ENCODE measurements around the gene GPR150. TPM values are rescaled to one million over a fixed set of nuclear protein-coding genes. Genes with fewer than 3 reads are reported as not detected.

GPR150 gene
- polyA plus RNA-seq, 1 of the 3 experiments (the other 2 are of a cell fraction): 0.07 TPM

GRCh38 chr5:95667678-95668077, 47.8 kb downstream of the GPR150 start:
- no peak for DNase-seq
- ChIA-PET POLR2A (no interaction called here), CTCF (interaction anchor here (0.8 to 3.6 kb wide), 6 partner anchors 14 to 233 kb away, joined by 3 to 14 read pairs (median 3); no protein-coding TSS in a partner anchor)
- Histone ChIP-seq H3K9me2 (no peaks in the 10 kb centered on the region), H4K20me1 (ENCODE audit: insufficient read depth) (no peaks in the 10 kb centered on the region), H3K4me3 (ENCODE audit: low read depth in 2 of 2, low read length in 1 of 2) (no peak overlapping the region), H3K4me1 (ENCODE audit: control insufficient read depth in 1 of 2, insufficient read depth in 2 of 2, low read depth in 1 of 2, low read length in 1 of 2) (peaks cover 7 to 24% of the 10 kb centered on the region in 2 experiments), H3F3A (replicated peaks; ENCODE audit: insufficient read depth) (peaks cover 22% of the 10 kb centered on the region), H2AFZ (ENCODE audit: low read depth) (no peak overlapping the region), H3K9ac (no peak overlapping the region), H3K27me3 (ENCODE audit: insufficient read depth) (no peaks in the 10 kb centered on the region), H3K4me2 (no peak overlapping the region), H3K27ac (ENCODE audit: low read depth in 2 of 2, low read length in 1 of 2) (no peak overlapping the region), H3K79me2 (ENCODE audit: insufficient read depth) (no peaks in the 10 kb centered on the region), H3K9me3 (no peaks in the 10 kb centered on the region), H3K36me3 (replicated peaks in 1 of 2; ENCODE audit: control insufficient read depth in 1 of 2, insufficient read depth in 2 of 2, low read length in 1 of 2) (no peaks in the 10 kb centered on the region)
- TF ChIP-seq SMC3 (IDR thresholded peaks at IDR 0.05; ENCODE audit: low read depth, low read length): no peak
- no peak for TF ChIP-seq YY1 (IDR thresholded peaks at IDR 0.05; ENCODE audit: low read depth)

GRCh38 chr5:95668216-95668615, 48.3 kb downstream of the GPR150 start:
- Histone ChIP-seq H3K4me3 (ENCODE audit: low read depth in 2 of 2, low read length in 1 of 2) (no peak overlapping the region), H3K9ac (no peak overlapping the region), H4K20me1 (ENCODE audit: insufficient read depth) (no peaks in the 10 kb centered on the region), H3K27ac (ENCODE audit: low read depth in 2 of 2, low read length in 1 of 2) (peak overlapping the region; percentile 71 to 76; a peak in 3 of 4 replicates), H3K4me1 (ENCODE audit: control insufficient read depth in 1 of 2, insufficient read depth in 2 of 2, low read depth in 1 of 2, low read length in 1 of 2) (peaks cover 7 to 24% of the 10 kb centered on the region in 2 experiments), H3K9me2 (no peaks in the 10 kb centered on the region), H3K27me3 (ENCODE audit: insufficient read depth) (no peaks in the 10 kb centered on the region), H3K79me2 (ENCODE audit: insufficient read depth) (no peaks in the 10 kb centered on the region), H3K4me2 (peak overlapping the region; percentile 64), H3K9me3 (no peaks in the 10 kb centered on the region), H3K36me3 (replicated peaks in 1 of 2; ENCODE audit: control insufficient read depth in 1 of 2, insufficient read depth in 2 of 2, low read length in 1 of 2) (no peaks in the 10 kb centered on the region), H2AFZ (ENCODE audit: low read depth) (no peak overlapping the region), H3F3A (replicated peaks; ENCODE audit: insufficient read depth) (peaks cover 22% of the 10 kb centered on the region)
- CTCF ChIA-PET: interaction anchor here (0.9 to 3.6 kb wide), 4 partner anchors 13 to 175 kb away, joined by 3 to 14 read pairs (median 4); no protein-coding TSS in a partner anchor
- TF ChIP-seq FOSL2 (IDR thresholded peaks at IDR 0.05; ENCODE audit: borderline replicate concordance, low read depth): peak; percentile 18; the same call in 1 of the 2 replicates
- peak; percentile 49; the same call in 1 of the 2 replicates for TF ChIP-seq NFIC (IDR thresholded peaks at IDR 0.05; ENCODE audit: borderline replicate concordance)
- no peak for TF ChIP-seq RFX5 (IDR thresholded peaks at IDR 0.05; ENCODE audit: low read length)
- TF ChIP-seq TCF12 (IDR thresholded peaks at IDR 0.05): peak; percentile 46
- POLR2A ChIA-PET: no interaction called here
- no peak for DNase-seq

- no peaks in the 10 kb centered on the region for H3K9me3 ChIP-seq
- peak overlapping the region; percentile 64 for H3K4me2 ChIP-seq
- no peak overlapping the region for H3K4me3 ChIP-seq (ENCODE audit: low read depth in 2 of 2, low read length in 1 of 2)
- WGBS (ENCODE audit: low lambda C conversion rate): 63% methylated on average over 1 of the region's 1 CpG
- H3F3A ChIP-seq (replicated peaks; ENCODE audit: insufficient read depth): peaks cover 22% of the 10 kb centered on the region
- H3K27ac ChIP-seq (ENCODE audit: low read depth in 2 of 2, low read length in 1 of 2): peak overlapping the region; percentile 71 to 76
- ChIA-PET CTCF (interaction anchor here (0.9 to 3.6 kb wide), 4 partner anchors 13 to 178 kb away, joined by 3 to 14 read pairs (median 4); no protein-coding TSS in a partner anchor), POLR2A (no interaction called here)
- H3K36me3 ChIP-seq (replicated peaks in 1 of 2; ENCODE audit: control insufficient read depth in 1 of 2, insufficient read depth in 2 of 2, low read length in 1 of 2): no peaks in the 10 kb centered on the region
- H3K27me3 ChIP-seq (ENCODE audit: insufficient read depth): no peaks in the 10 kb centered on the region
- H3K9me2 ChIP-seq: no peaks in the 10 kb centered on the region
- no peak for DNase-seq
- peaks cover 7 to 24% of the 10 kb centered on the region in 2 experiments for H3K4me1 ChIP-seq (ENCODE audit: control insufficient read depth in 1 of 2, insufficient read depth in 2 of 2, low read depth in 1 of 2, low read length in 1 of 2)
- no peaks in the 10 kb centered on the region for H3K79me2 ChIP-seq (ENCODE audit: insufficient read depth)
- H3K9ac ChIP-seq: no peak overlapping the region
- H2AFZ ChIP-seq (ENCODE audit: low read depth): 0 out of 2 replicates have a peak overlapping the region, but pooled peaks have one; percentile 12
- no peaks in the 10 kb centered on the region for H4K20me1 ChIP-seq (ENCODE audit: insufficient read depth)
- TF ChIP-seq GABPA (IDR thresholded peaks at IDR 0.05; ENCODE audit: low read depth) (no peak), FOSL2 (IDR thresholded peaks at IDR 0.05; ENCODE audit: borderline replicate concordance, low read depth) (no peak), YY1 (IDR thresholded peaks at IDR 0.05; ENCODE audit: low read depth) (no peak), TEAD4 (IDR thresholded peaks at IDR 0.05; ENCODE audit: borderline replicate concordance, insufficient read depth) (no peak), ELF1 (IDR thresholded peaks at IDR 0.05) (no peak), REST (IDR thresholded peaks at IDR 0.05; ENCODE audit: low read depth, low read length) (no peak), MXI1 (IDR thresholded peaks at IDR 0.05; ENCODE audit: low read depth, low read length) (no peak), ZBTB33 (IDR thresholded peaks at IDR 0.05; ENCODE audit: borderline replicate concordance, low read depth) (no peak), RFX5 (IDR thresholded peaks at IDR 0.05; ENCODE audit: low read length) (no peak), FOXM1 (IDR thresholded peaks at IDR 0.05; ENCODE audit: low read depth) (no peak), EZH2phosphoT487 (IDR thresholded peaks at IDR 0.05; ENCODE audit: borderline replicate concordance, low read depth) (no peak), USF1 (IDR thresholded peaks at IDR 0.05; ENCODE audit: borderline replicate concordance, low read depth) (no peak), SIN3A (IDR thresholded peaks at IDR 0.05; ENCODE audit: borderline replicate concordance, low read depth, low read length) (no peak)
Observed at GRCh38 chr5:95668728-95669127, 48.8 kb downstream of the GPR150 start.
